GM12878 (cell line): ENCODE results near the gene TAMALIN. TPM values are rescaled to one million over a fixed set of nuclear protein-coding genes. Genes with fewer than 3 reads are reported as not detected.

ENCODE experiments used
- BHLHE40 ChIP-seq, 2 experiments: fragments of 450-650 bp in 1 of 2; IDR thresholded peaks; 2 replicates each; pipeline ENCODE4 v1.6.1; 2011 to 2017; ENCODE audit warnings: low read depth in 2 of 2, borderline replicate concordance in 1 of 2, improper control_type of control experiment in 1 of 2, low read length in 1 of 2, mild to moderate bottlenecking in 1 of 2
- CBX5 ChIP-seq: sonication (generic); IDR thresholded peaks from 2 replicates; pipeline ENCODE4 v1.6.1; 2016; ENCODE audit warnings: low read depth, moderate library complexity, mild to moderate bottlenecking, inconsistent platforms
- EED ChIP-seq: sonication (generic); IDR thresholded peaks from 2 replicates; pipeline ENCODE4 v1.6.1; 2016; ENCODE audit warnings: antibody characterized with exemption, low read depth
- EZH2 ChIP-seq: IDR thresholded peaks from 2 replicates; pipeline ENCODE4 v1.6.1; 2012; ENCODE audit warnings: low read depth, mild to moderate bottlenecking, control low read depth, inconsistent platforms, low read length, borderline replicate concordance; ENCODE audit not compliant: control insufficient read depth
- HDGF ChIP-seq: fragments of 450-650 bp; IDR thresholded peaks from 2 replicates; pipeline ENCODE4 v1.6.1; 2016; ENCODE audit warnings: antibody characterized with exemption
- MEF2B ChIP-seq: fragments of 450-650 bp; IDR thresholded peaks from 2 replicates; pipeline ENCODE4 v1.6.1; 2018; ENCODE audit warnings: mild to moderate bottlenecking, moderate library complexity; ENCODE audit not compliant: partially characterized antibody, poor library complexity, severe bottlenecking
- MTA2 ChIP-seq: fragments of 450-650 bp; IDR thresholded peaks from 2 replicates; pipeline ENCODE4 v1.6.1; 2016; ENCODE audit warnings: low read depth, mild to moderate bottlenecking, moderate library complexity
- NKRF ChIP-seq: fragments of 450-650 bp; conservative IDR thresholded peaks from 2 replicates; pipeline ENCODE4 v1.6.1; 2017; ENCODE audit warnings: mild to moderate bottlenecking, moderate library complexity
- NR2C1 ChIP-seq: fragments of 450-650 bp; IDR thresholded peaks from 2 replicates; pipeline ENCODE4 v1.6.1; 2017; ENCODE audit warnings: antibody characterized with exemption, mild to moderate bottlenecking, moderate library complexity
- POLR2A ChIP-seq: IDR thresholded peaks from 2 replicates; pipeline ENCODE4 v1.6.1; 2011; ENCODE audit warnings: low read depth, mild to moderate bottlenecking, low read length
- RFX5 ChIP-seq: IDR thresholded peaks from 2 replicates; pipeline ENCODE4 v1.6.1; 2011; ENCODE audit warnings: low read depth, low read length, improper control_type of control experiment
- SIN3A ChIP-seq: IDR thresholded peaks from 2 replicates; pipeline ENCODE4 v1.6.1; 2012; ENCODE audit warnings: low read depth, low read length, improper control_type of control experiment
- SMAD1 ChIP-seq: fragments of 450-650 bp; IDR thresholded peaks from 2 replicates; pipeline ENCODE4 v1.6.1; 2018; ENCODE audit warnings: mild to moderate bottlenecking, low read depth; ENCODE audit not compliant: partially characterized antibody
- STAT3 ChIP-seq: IDR thresholded peaks from 2 replicates; pipeline ENCODE4 v1.6.1; 2011; ENCODE audit warnings: low read depth, low read length, improper control_type of control experiment
- SUZ12 ChIP-seq: fragments of 200-600 bp; sonication (generic); IDR thresholded peaks from one replicate; pipeline ENCODE4 v1.6.1; 2018; ENCODE audit warnings: antibody characterized with exemption, mild to moderate bottlenecking; ENCODE audit not compliant: unreplicated experiment
- TAF1 ChIP-seq: IDR thresholded peaks from 2 replicates; pipeline ENCODE4 v1.6.1; 2011; ENCODE audit warnings: mild to moderate bottlenecking, low read depth, low read length, borderline replicate concordance
- TBL1XR1 ChIP-seq: IDR thresholded peaks from 2 replicates; pipeline ENCODE4 v1.6.1; 2012; ENCODE audit warnings: low read depth, low read length, improper control_type of control experiment
- polyA plus RNA-seq, 11 experiments: library from polyadenylated mRNA; depleted of rRNA in 4 of 11; unstranded in 6 of 11; stranded (reverse) in 5 of 11; fragments of >200 nt; fragmentation: Nextera tagmentation in 4 of 11; fragmentation: Illumina TruSeq in 1 of 11; extraction: Ambion mirVana in 4 of 11; extraction: Trizol in 1 of 11; gene quantifications; 1 replicate in 1 of 11; 2 replicates in 10 of 11; pipeline versions ENCODE4 v1.2.1 to v1.2.3, GENCODE V29; 2011 to 2016; ENCODE audit warnings: inconsistent platforms in 2 of 11, missing spikeins in 2 of 11, low read depth in 1 of 11
- total RNA-seq, 4 experiments: library from RNA; depleted of rRNA in 3 of 4; stranded (reverse); fragments of >200 nt in 3 of 4; fragmentation: Illumina TruSeq in 1 of 4; extraction: Trizol in 1 of 4; gene quantifications; 2 replicates each; pipeline versions ENCODE4 v1.2.1 to v1.2.3, GENCODE V29; 2013 to 2021
- TF ChIP-seq, protein P1 (sequence below): IDR thresholded peaks from 2 replicates; pipeline ENCODE4 v1.6.1; 2012; ENCODE audit warnings: low read length, inconsistent platforms
- TF ChIP-seq, protein P2 (sequence below): fragments of 450-650 bp; IDR thresholded peaks from 2 replicates; pipeline ENCODE4 v1.6.1; 2017; ENCODE audit warnings: borderline replicate concordance
- TF ChIP-seq, protein P3 (sequence below): fragments of 450-650 bp; IDR thresholded peaks from 2 replicates; pipeline ENCODE4 v1.6.1; 2016; ENCODE audit warnings: mild to moderate bottlenecking
- TF ChIP-seq, protein P4 (sequence below): fragments of 450-650 bp; IDR thresholded peaks from 2 replicates; pipeline ENCODE4 v1.6.1; 2018; ENCODE audit warnings: mild to moderate bottlenecking, low read depth, moderate library complexity; ENCODE audit not compliant: partially characterized antibody

Gene TAMALIN
- total and polyA plus RNA-seq, 10 of the 15 experiments (the other 5 are each of a cell fraction or from before 2014, with no cell fraction given): 0.09 to 0.58 (median 0.19) TPM; not detected in 4

DNA sequence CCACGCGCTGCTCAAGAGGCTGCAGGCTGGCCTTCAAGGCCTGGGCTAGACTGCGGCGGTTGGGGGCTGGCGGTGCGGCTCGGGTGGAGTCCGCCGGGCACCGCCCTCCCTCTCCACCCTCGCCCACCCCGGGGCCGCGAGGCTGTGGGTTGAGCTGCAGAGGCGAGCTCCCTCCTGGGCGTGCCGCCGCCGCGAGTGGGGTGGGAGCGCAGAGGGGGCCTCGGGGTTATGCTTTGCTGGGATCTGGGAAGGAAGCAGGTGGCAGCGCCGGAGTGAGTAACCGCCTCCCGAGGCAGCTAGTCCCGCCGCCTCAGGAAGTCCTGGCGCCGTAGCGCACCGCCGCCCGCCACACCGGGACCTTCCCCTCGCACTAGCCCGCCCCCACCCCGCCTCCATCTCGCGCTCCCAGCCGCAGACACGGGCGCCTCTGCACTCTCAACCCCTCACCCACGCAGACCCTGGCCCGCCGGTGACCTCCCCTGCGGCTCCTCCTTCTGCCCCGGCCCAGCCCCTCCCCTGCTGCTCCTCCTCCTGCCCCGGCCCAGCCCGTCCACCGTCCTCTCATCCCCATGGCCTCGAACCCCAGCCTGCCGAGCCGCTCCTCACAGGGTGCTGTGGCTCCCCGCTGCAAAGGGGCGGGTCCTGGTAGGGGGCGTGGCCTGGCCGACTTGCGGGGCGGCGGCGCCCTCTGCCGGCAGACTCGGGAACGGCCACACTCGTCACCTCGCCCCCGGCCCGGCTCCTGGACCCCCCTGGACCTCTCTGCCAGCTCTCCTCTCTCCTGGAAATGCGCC, 16.6 kb downstream of the TAMALIN start (continued):
- TF ChIP-seq, protein P1, sequence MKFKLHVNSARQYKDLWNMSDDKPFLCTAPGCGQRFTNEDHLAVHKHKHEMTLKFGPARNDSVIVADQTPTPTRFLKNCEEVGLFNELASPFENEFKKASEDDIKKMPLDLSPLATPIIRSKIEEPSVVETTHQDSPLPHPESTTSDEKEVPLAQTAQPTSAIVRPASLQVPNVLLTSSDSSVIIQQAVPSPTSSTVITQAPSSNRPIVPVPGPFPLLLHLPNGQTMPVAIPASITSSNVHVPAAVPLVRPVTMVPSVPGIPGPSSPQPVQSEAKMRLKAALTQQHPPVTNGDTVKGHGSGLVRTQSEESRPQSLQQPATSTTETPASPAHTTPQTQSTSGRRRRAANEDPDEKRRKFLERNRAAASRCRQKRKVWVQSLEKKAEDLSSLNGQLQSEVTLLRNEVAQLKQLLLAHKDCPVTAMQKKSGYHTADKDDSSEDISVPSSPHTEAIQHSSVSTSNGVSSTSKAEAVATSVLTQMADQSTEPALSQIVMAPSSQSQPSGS: no peak
- no peak for TF ChIP-seq RFX5
- TF ChIP-seq TBL1XR1: 0 out of 2 replicates have a peak, but pooled peaks have one; percentile 20
- no peak for TF ChIP-seq SUZ12
- TF ChIP-seq, protein P2, sequence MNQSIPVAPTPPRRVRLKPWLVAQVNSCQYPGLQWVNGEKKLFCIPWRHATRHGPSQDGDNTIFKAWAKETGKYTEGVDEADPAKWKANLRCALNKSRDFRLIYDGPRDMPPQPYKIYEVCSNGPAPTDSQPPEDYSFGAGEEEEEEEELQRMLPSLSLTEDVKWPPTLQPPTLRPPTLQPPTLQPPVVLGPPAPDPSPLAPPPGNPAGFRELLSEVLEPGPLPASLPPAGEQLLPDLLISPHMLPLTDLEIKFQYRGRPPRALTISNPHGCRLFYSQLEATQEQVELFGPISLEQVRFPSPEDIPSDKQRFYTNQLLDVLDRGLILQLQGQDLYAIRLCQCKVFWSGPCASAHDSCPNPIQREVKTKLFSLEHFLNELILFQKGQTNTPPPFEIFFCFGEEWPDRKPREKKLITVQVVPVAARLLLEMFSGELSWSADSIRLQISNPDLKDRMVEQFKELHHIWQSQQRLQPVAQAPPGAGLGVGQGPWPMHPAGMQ: no peak
- TF ChIP-seq EZH2: no peak
- no peak for TF ChIP-seq STAT3
- TF ChIP-seq SIN3A: 0 out of 2 replicates have a peak, but pooled peaks have one; percentile 39
- peak; percentile 20 to 54; a peak in 1 of 4 replicates for TF ChIP-seq BHLHE40 (IDR thresholded peaks at IDR 0.05; ENCODE audit: borderline replicate concordance in 1 of 2, low read depth in 2 of 2, low read length in 1 of 2)
- no peak for TF ChIP-seq MTA2
- TF ChIP-seq NR2C1: no peak
- TF ChIP-seq TAF1: no peak
- 0 out of 2 replicates have a peak, but pooled peaks have one; percentile 83 for TF ChIP-seq HDGF
- TF ChIP-seq, protein P3, sequence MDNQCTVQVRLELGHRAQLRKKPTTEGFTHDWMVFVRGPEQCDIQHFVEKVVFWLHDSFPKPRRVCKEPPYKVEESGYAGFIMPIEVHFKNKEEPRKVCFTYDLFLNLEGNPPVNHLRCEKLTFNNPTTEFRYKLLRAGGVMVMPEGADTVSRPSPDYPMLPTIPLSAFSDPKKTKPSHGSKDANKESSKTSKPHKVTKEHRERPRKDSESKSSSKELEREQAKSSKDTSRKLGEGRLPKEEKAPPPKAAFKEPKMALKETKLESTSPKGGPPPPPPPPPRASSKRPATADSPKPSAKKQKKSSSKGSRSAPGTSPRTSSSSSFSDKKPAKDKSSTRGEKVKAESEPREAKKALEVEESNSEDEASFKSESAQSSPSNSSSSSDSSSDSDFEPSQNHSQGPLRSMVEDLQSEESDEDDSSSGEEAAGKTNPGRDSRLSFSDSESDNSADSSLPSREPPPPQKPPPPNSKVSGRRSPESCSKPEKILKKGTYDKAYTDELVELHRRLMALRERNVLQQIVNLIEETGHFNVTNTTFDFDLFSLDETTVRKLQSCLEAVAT: no peak
- no peak for TF ChIP-seq SMAD1
- TF ChIP-seq CBX5: no peak
- no peak for TF ChIP-seq NKRF
- TF ChIP-seq, protein P4, sequence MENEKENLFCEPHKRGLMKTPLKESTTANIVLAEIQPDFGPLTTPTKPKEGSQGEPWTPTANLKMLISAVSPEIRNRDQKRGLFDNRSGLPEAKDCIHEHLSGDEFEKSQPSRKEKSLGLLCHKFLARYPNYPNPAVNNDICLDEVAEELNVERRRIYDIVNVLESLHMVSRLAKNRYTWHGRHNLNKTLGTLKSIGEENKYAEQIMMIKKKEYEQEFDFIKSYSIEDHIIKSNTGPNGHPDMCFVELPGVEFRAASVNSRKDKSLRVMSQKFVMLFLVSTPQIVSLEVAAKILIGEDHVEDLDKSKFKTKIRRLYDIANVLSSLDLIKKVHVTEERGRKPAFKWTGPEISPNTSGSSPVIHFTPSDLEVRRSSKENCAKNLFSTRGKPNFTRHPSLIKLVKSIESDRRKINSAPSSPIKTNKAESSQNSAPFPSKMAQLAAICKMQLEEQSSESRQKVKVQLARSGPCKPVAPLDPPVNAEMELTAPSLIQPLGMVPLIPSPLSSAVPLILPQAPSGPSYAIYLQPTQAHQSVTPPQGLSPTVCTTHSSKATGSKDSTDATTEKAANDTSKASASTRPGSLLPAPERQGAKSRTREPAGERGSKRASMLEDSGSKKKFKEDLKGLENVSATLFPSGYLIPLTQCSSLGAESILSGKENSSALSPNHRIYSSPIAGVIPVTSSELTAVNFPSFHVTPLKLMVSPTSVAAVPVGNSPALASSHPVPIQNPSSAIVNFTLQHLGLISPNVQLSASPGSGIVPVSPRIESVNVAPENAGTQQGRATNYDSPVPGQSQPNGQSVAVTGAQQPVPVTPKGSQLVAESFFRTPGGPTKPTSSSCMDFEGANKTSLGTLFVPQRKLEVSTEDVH: no peak
- TF ChIP-seq POLR2A: no peak
- peak; percentile 30 for TF ChIP-seq MEF2B
- no peak for TF ChIP-seq EED
